AG04449 (cell line): ENCODE measurements around the gene ELOVL5.
A peak's percentile ranks its signal among the peaks of the same experiment; 100 is the strongest.

Experiments
- CTCF ChIA-PET: fragments of 350-600 bp; formaldehyde crosslinking; extraction: SDS; loops from one replicate; lab custom pipeline; 2021; ENCODE audit warnings: antibody characterized with exemption; lab: Yijun Ruan, JAX
- POLR2A ChIA-PET: fragments of 400-600, 350-600 bp; formaldehyde crosslinking; extraction: SDS; loops from one replicate; lab custom pipeline; 2020; ENCODE audit warnings: antibody characterized with exemption, inconsistent platforms; lab: Yijun Ruan, JAX
- DNase-seq: peaks from one replicate; pipeline ENCODE4 v3.0.0-alpha.2; 2010; ENCODE audit warnings: low read depth, low spot score
- H3K4me3 ChIP-seq: 2 replicates; pipeline ENCODE4 v1.5.1; 2011; ENCODE audit warnings: low read depth, mild to moderate bottlenecking, control low read depth, low read length
- TF ChIP-seq, protein P1 (sequence below): IDR thresholded peaks from one replicate; pipeline ENCODE4 v1.5.1; 2011; ENCODE audit warnings: mild to moderate bottlenecking, moderate library complexity, low read length, control low read depth, inconsistent platforms; ENCODE audit not compliant: insufficient read depth; ENCODE audit errors: missing control alignments

The ELOVL5 gene

DNA sequence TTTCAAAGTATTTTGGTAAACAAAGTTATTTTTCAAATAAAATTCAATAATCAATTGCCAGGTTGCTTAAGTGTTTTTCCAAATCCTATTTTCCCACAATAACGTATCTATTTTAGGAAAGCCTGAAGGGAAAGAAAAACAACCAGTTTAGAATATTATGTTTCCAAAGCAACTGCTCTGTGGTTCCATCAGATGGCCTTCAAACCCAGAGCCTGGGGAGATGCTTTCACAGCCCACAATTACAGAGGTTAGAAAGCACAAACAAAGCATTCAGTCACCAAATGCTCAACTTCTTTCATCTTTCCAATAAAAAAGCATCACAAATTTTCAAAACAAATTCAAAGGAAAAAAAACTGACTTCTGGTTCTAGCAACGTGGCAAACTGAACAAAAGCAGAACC lies 66.0 kb downstream of the ELOVL5 start:
- ChIA-PET POLR2A (no interaction called here), CTCF (no interaction called here)
- H3K4me3 ChIP-seq = no peak overlapping the region
- TF ChIP-seq, protein P1, sequence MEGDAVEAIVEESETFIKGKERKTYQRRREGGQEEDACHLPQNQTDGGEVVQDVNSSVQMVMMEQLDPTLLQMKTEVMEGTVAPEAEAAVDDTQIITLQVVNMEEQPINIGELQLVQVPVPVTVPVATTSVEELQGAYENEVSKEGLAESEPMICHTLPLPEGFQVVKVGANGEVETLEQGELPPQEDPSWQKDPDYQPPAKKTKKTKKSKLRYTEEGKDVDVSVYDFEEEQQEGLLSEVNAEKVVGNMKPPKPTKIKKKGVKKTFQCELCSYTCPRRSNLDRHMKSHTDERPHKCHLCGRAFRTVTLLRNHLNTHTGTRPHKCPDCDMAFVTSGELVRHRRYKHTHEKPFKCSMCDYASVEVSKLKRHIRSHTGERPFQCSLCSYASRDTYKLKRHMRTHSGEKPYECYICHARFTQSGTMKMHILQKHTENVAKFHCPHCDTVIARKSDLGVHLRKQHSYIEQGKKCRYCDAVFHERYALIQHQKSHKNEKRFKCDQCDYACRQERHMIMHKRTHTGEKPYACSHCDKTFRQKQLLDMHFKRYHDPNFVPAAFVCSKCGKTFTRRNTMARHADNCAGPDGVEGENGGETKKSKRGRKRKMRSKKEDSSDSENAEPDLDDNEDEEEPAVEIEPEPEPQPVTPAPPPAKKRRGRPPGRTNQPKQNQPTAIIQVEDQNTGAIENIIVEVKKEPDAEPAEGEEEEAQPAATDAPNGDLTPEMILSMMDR = no peak
- DNase-seq = no peak

DNA sequence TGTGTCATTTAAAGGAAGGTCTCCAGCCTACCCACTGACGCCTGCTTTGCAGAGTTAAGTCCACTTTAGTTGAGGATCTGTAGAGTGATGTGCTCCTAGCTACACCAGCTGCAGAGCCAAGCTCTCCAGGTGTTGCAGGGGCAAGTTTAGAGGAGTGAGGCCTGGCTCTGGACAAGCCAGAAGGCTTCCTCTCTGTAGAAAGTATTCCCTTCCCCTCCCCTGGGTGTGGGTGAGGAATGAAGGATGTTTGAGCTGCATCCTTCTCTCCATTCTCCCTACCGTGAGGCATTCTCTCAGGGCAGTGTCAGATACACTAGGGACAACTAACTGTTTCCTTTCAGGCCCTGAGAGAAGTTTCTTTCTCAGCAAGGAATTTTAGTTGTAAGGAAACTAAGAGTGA lies 66.5 kb downstream of the ELOVL5 start:
- no peak for DNase-seq
- TF ChIP-seq, protein P1 = no peak
- POLR2A ChIA-PET = no interaction called here
- CTCF ChIA-PET = no interaction called here
- no peak overlapping the region for H3K4me3 ChIP-seq

DNA sequence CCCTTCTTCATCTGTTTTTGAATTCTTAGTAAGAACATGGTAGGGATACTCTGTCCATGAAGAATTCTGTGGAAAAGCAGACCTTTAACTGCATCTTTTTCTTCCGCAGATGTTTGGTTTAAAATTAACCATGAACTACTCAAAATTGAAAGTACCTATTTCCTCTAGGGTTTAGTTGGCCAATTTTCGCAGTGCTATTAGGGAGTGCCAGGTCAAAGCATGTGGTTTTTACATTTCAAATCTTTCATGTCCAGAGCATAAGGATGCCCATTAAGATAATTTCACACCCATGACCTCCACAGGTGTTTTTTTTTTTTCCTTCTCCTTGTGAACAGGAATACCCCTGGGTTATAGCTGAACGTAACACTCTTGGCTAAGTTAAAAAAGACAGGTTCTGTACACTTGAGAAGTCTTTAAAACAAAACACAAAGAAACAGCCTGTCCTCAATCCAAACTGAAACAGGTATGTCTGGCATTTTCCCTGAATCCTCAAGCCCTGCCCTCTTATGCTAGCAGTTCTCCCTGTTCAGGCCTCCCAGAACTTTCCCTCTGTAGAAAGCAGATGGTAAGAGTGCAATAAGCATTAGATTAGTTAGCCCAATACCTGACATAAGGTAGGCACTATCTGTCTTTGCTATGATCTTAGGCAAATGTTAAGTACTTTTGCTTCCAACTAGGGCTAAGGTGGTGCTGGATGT lies 67.1 kb downstream of the ELOVL5 start:
- TF ChIP-seq, protein P1 = no peak
- DNase-seq = no peak
- POLR2A ChIA-PET = no interaction called here
- CTCF ChIA-PET = no interaction called here
- H3K4me3 ChIP-seq = no peak overlapping the region

DNA sequence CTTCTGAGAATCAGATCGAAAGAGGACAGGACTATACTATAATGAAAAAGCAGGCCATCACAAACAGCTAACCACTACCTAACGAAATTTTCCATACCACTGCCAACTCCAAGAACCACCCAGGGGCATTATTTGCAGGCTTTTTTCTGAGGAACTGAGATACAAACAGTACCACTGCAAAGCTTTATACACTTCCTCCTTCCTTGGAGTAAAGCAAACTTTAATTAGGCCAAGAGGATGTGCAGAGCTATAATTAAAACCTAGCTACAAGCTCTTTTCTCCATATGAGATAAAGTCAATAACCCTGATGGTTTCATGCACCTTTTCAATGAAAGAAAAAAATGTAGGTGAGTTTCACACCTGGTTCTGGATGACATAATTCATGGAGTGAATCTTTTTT lies 68.5 kb downstream of the ELOVL5 start:
- TF ChIP-seq, protein P1 = no peak
- no peak for DNase-seq
- POLR2A ChIA-PET = no interaction called here
- CTCF ChIA-PET = no interaction called here
- H3K4me3 ChIP-seq = no peak overlapping the region

DNA sequence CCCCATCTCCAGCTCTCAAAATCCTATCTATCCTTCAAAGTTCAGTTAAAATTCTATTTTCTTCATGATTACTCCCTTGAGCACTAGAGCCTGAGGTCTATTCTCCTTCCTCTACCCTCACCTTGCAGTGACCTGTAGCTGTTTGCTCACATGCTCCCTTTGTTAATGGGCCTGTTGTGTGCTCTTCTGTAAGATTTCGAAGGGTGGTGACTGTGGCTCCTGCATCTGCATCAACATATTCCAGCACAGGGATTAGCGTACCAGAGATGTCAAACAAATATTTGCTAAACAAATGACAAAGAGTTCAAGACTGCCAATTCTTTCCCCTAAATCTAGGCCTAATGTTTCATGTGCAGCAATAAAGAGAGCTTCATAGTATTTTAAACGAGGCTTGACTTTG lies 69.5 kb downstream of the ELOVL5 start:
- no peak overlapping the region for H3K4me3 ChIP-seq
- POLR2A ChIA-PET = interaction anchor here (0.5 kb wide), 1 partner anchor 162 kb away, joined by 3 read pairs; no protein-coding TSS in a partner anchor
- CTCF ChIA-PET = no interaction called here
- no peak for DNase-seq
- TF ChIP-seq, protein P1 = no peak

DNA sequence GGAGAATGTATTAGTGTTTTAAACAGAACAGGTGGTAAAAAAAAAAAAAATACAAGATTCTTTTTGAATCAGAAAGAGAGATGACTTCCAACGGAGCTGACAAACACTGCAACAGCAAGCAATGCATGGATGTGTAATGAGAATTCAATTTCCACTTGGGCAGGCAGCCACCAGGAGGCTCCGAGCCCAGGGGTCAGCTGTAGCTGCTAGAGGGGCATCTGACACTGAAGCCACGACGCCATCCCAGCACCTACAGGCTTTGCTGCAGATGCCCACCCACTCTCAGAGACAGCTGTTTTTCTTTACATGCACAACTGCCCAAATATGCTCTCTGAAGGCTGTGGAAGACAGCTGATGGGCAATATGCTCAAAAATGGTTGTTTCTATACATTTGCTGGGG lies 75.4 kb downstream of the ELOVL5 start:
- CTCF ChIA-PET = interaction anchor here (1.4 to 1.6 kb wide), 2 partner anchors 28 to 452 kb away, joined by 4 to 5 read pairs; no protein-coding TSS in a partner anchor
- POLR2A ChIA-PET = no interaction called here
- TF ChIP-seq, protein P1 = peak; percentile 5
- no peak for DNase-seq
- H3K4me3 ChIP-seq = no peak overlapping the region
